Heart left ventricle (tissue), 13 donors: ENCODE results near the gene GALK2.

Source experiments
- CTCF ChIP-seq, 12 donors: fragments of 200-600 bp; sonication (generic) in 4 of 12; IDR thresholded peaks; one replicate each; pipeline versions ENCODE4 v1.5.0 to v1.8.0; 2018 to 2022; ENCODE audit warnings: antibody characterized with exemption in 12 of 12, mild to moderate bottlenecking in 5 of 12
- POLR2A ChIP-seq, 2 donors: fragments of 450-650 bp; IDR thresholded peaks; one replicate each; pipeline ENCODE4 v1.6.1; 2017; ENCODE audit warnings: antibody characterized with exemption in 2 of 2, mild to moderate bottlenecking in 2 of 2, moderate library complexity in 2 of 2
- donor health status: ischemic (EF 13 %, LVEDD 7.1; RV severe dilation, severe dysfunction).
- donor health status: DM: no; HTN: yes; CAD: no.
- donor health status: DM: no; HTN: no; CAD: no.
- donor health status: ischemic (EF 25% LVEDD 6.9; RV normal size, moderate dysfunction).
- donor health status: ischemic (EF 25% LVEDD 5.7; RV mildly dilated, moderate dysfunction).
- donor health status: ischemic (EF 35%, LVEDD 5.7; RV mildly dilated, moderate dysfunction).
- donor health status: nonischemic (EF 11% LVEDD 7.7; RV severe dilation, severe dysfunction).
- donor health status: DM: yes; HTN: yes; CAD: no.
- donor health status: PGD.
- donor health status: ischemic (EF 29% LVEDD 5.4; RV normal size, mild dysfunction).
- donor health status: nonischemic (EF 23%, LVEDD 6.1; RV moderate dilation, normal function).

- no peak for TF ChIP-seq CTCF (IDR thresholded peaks at IDR 0.05)
- TF ChIP-seq POLR2A (IDR thresholded peaks at IDR 0.05), result no peak
These were observed 26.8 kb downstream of the GALK2 start for GRCh38 chr15:49196856-49197255.
